SK-N-SH treated with all-trans-retinoic acid at 6 μM for 48 hours (cell line): ENCODE measurements around the gene CTNNA3.

Source experiments
- ATAC-seq: fragments of 200-7000 bp; cut with Tn5 transposase; 3 replicates; pipeline ENCODE4 v1.9.1; 2020; ENCODE audit warnings: mild to moderate bottlenecking, moderate library complexity
- BACH2 ChIP-seq: fragments of 250-450 bp; sonication (Bioruptor Pico); IDR thresholded peaks from 2 replicates; pipeline ENCODE4 v1.9.0; 2021; ENCODE audit warnings: mild to moderate bottlenecking, borderline replicate concordance
- CSDC2 ChIP-seq: fragments of 250-450 bp; sonication (Bioruptor Pico); IDR thresholded peaks from 2 replicates; pipeline ENCODE4 v1.5.0; 2020; ENCODE audit warnings: mild to moderate bottlenecking, moderate library complexity
- GLIS3 ChIP-seq: fragments of 250-450 bp; sonication (Bioruptor Pico); IDR thresholded peaks from 2 replicates; pipeline ENCODE4 v1.5.0; 2020; ENCODE audit warnings: mild to moderate bottlenecking, moderate library complexity
- ISL1 ChIP-seq: fragments of 250-450 bp; sonication (Bioruptor Pico); IDR thresholded peaks from 2 replicates; pipeline ENCODE4 v2.1.2; 2022; ENCODE audit warnings: mild to moderate bottlenecking, moderate library complexity
- OSR1 ChIP-seq: fragments of 250-450 bp; sonication (Bioruptor Pico); IDR thresholded peaks from 2 replicates; pipeline ENCODE4 v1.8.0; 2022; ENCODE audit warnings: moderate library complexity, mild to moderate bottlenecking, inconsistent platforms
- PPARA ChIP-seq: fragments of 250-450 bp; sonication (Bioruptor Pico); IDR thresholded peaks from 2 replicates; pipeline ENCODE4 v1.5.0; 2020; ENCODE audit warnings: mild to moderate bottlenecking, borderline replicate concordance
- RARB ChIP-seq: fragments of 250-450 bp; sonication (Bioruptor Pico); IDR thresholded peaks from 2 replicates; pipeline ENCODE4 v1.8.0; 2021; ENCODE audit warnings: mild to moderate bottlenecking, moderate library complexity
- SNAI2 ChIP-seq: fragments of 250-450 bp; sonication (Bioruptor Pico); IDR thresholded peaks from 2 replicates; pipeline ENCODE4 v1.5.0; 2020; ENCODE audit warnings: mild to moderate bottlenecking, moderate library complexity
- TCF4 ChIP-seq: fragments of 250-450 bp; sonication (Bioruptor Pico); IDR thresholded peaks from 2 replicates; pipeline ENCODE4 v1.8.0; 2021; ENCODE audit warnings: mild to moderate bottlenecking, moderate library complexity, borderline replicate concordance
- TOX ChIP-seq: fragments of 250-450 bp; sonication (Bioruptor Pico); IDR thresholded peaks from 2 replicates; pipeline ENCODE4 v1.8.0; 2021; ENCODE audit warnings: mild to moderate bottlenecking, moderate library complexity, borderline replicate concordance
- ZC3H10 ChIP-seq: fragments of 250-450 bp; sonication (Bioruptor Pico); IDR thresholded peaks from 2 replicates; pipeline ENCODE4 v1.5.1; 2021; ENCODE audit warnings: mild to moderate bottlenecking, moderate library complexity
- ZFP3 ChIP-seq: fragments of 250-450 bp; sonication (Bioruptor Pico); IDR thresholded peaks from 2 replicates; pipeline ENCODE4 v1.5.0; 2020; ENCODE audit warnings: mild to moderate bottlenecking, moderate library complexity
- ZFP30 ChIP-seq: fragments of 450-650 bp; formaldehyde crosslinking; IDR thresholded peaks from 2 replicates; pipeline ENCODE4 v1.5.0; 2022; ENCODE audit warnings: mild to moderate bottlenecking, moderate library complexity
- ZNF565 ChIP-seq: fragments of 450-650 bp; formaldehyde crosslinking; conservative IDR thresholded peaks from 2 replicates; pipeline ENCODE4 v1.5.0; 2020; ENCODE audit warnings: low read depth, mild to moderate bottlenecking, moderate library complexity
- ZNF70 ChIP-seq: fragments of 450-650 bp; formaldehyde crosslinking; IDR thresholded peaks from 2 replicates; pipeline ENCODE4 v1.5.0; 2020; ENCODE audit warnings: mild to moderate bottlenecking, moderate library complexity
- ZNF8 ChIP-seq: fragments of 450-650 bp; formaldehyde crosslinking; IDR thresholded peaks from 2 replicates; pipeline ENCODE4 v1.5.0; 2020; ENCODE audit warnings: mild to moderate bottlenecking, moderate library complexity
- TF ChIP-seq, protein P1 (sequence below): fragments of 250-450 bp; sonication (Bioruptor Pico); IDR thresholded peaks from 2 replicates; pipeline ENCODE4 v1.5.1; 2020; ENCODE audit warnings: low read depth, mild to moderate bottlenecking, moderate library complexity
- TF ChIP-seq, protein P2 (sequence below): fragments of 250-450 bp; sonication (Bioruptor Pico); IDR thresholded peaks from 2 replicates; pipeline ENCODE4 v1.8.0; 2020; ENCODE audit warnings: mild to moderate bottlenecking, moderate library complexity, borderline replicate concordance
- TF ChIP-seq, protein P3 (sequence below): fragments of 250-450 bp; sonication (Bioruptor Pico); IDR thresholded peaks from 2 replicates; pipeline ENCODE4 v1.5.0; 2020; ENCODE audit warnings: mild to moderate bottlenecking, moderate library complexity
- TF ChIP-seq, protein P4 (sequence below): fragments of 250-450 bp; sonication (Bioruptor Pico); IDR thresholded peaks from 2 replicates; pipeline ENCODE4 v1.8.0; 2021; ENCODE audit warnings: low read depth, mild to moderate bottlenecking, moderate library complexity, borderline replicate concordance

CTNNA3 gene

DNA sequence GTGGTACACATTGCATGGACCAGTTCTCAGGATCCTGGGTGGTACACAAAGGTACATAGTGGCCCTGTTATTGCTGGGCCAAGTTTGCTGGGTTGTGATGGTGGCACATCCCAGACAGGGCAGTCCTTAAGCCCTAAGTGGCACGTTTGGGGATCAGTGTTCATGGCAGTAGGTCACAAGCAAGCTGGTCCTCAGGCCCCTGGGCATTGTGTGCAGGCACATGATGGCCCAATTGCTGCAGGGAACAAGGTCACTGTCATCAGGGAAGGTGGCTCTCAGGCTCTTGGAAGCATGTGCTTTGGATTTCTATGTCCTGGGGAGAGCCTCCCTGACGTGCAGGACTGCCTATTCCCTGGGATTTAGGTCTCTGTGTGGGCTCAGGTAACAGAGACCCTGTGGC lies 1182.5 kb downstream of the CTNNA3 start:
- no peak for ATAC-seq
- TF ChIP-seq ZNF8 (no peak), TCF4 (CRISPR knock-in tag) (no peak), ZNF70 (CRISPR knock-in tag) (no peak), TOX (CRISPR knock-in tag) (no peak)

DNA sequence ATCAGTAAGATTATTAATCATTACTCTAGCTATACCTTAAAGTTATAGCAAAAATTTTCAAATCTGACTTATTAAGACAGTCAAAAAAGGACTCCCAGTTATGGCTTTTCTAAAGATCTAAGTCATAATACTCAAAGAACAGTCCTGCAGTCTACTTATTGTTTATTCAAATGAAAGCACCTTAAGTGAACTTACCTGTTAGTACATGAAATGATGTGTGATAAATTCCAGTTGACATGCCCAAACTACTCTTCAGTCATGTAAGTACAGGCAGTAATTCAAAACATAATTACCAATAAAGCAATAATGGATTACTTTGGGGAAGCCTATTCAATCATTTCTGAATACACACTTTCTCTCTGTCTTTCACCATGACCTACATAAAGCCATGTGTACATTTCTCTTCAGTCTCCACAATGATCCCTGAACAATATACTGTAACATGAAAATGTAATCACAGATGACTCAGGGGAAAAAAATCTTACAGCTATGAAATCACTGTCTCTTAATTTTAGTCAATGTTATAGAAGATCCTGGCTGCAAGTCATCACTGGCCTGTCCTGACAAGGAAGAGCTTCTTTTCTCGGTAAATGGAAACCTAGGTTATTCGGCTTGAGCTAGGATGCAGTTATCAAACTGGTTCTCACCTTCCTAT lies 1190.9 kb downstream of the CTNNA3 start:
- ATAC-seq, result no peak
- TF ChIP-seq ISL1 (no peak), CSDC2 (no peak), RARB (CRISPR knock-in tag) (no peak), ZNF70 (CRISPR knock-in tag) (no peak), TCF4 (CRISPR knock-in tag) (no peak)
- TF ChIP-seq, protein P1, sequence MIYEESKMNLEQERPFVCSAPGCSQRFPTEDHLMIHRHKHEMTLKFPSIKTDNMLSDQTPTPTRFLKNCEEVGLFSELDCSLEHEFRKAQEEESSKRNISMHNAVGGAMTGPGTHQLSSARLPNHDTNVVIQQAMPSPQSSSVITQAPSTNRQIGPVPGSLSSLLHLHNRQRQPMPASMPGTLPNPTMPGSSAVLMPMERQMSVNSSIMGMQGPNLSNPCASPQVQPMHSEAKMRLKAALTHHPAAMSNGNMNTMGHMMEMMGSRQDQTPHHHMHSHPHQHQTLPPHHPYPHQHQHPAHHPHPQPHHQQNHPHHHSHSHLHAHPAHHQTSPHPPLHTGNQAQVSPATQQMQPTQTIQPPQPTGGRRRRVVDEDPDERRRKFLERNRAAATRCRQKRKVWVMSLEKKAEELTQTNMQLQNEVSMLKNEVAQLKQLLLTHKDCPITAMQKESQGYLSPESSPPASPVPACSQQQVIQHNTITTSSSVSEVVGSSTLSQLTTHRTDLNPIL (CRISPR knock-in tag), result no peak
- TF ChIP-seq, all 23 proteins: peak for 0

DNA sequence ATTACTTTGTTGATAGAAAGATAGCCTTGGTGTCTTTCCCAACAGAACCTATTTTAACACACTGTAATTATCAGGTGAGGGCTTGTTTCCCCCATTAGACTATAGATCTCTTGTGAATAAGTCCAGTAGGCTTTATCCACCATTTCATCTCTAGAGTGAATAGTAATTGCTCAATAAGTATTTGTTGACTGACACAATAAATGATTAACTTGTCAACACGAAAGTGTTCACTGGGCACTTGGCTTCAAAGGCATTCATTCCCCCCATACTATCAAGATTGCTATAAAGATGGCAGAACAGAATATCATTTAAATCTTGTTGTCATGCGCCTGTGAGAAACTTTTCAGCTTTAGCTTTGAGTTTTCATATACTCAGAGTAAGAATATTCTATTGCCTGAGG lies 1194.6 kb downstream of the CTNNA3 start:
- ATAC-seq, result no peak
- TF ChIP-seq ZNF8 (no peak), SNAI2 (CRISPR knock-in tag) (no peak), PPARA (CRISPR knock-in tag) (no peak), OSR1 (CRISPR knock-in tag) (no peak), TOX (CRISPR knock-in tag) (no peak), ZNF565 (CRISPR knock-in tag) (no peak), ZC3H10 (CRISPR knock-in tag) (no peak), BACH2 (CRISPR knock-in tag) (no peak), GLIS3 (no peak), CSDC2 (no peak), ISL1 (no peak), ZFP3 (no peak)
- TF ChIP-seq, protein P2, sequence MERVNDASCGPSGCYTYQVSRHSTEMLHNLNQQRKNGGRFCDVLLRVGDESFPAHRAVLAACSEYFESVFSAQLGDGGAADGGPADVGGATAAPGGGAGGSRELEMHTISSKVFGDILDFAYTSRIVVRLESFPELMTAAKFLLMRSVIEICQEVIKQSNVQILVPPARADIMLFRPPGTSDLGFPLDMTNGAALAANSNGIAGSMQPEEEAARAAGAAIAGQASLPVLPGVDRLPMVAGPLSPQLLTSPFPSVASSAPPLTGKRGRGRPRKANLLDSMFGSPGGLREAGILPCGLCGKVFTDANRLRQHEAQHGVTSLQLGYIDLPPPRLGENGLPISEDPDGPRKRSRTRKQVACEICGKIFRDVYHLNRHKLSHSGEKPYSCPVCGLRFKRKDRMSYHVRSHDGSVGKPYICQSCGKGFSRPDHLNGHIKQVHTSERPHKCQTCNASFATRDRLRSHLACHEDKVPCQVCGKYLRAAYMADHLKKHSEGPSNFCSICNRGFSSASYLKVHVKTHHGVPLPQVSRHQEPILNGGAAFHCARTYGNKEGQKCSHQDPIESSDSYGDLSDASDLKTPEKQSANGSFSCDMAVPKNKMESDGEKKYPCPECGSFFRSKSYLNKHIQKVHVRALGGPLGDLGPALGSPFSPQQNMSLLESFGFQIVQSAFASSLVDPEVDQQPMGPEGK (CRISPR knock-in tag), result no peak
- TF ChIP-seq, protein P3, sequence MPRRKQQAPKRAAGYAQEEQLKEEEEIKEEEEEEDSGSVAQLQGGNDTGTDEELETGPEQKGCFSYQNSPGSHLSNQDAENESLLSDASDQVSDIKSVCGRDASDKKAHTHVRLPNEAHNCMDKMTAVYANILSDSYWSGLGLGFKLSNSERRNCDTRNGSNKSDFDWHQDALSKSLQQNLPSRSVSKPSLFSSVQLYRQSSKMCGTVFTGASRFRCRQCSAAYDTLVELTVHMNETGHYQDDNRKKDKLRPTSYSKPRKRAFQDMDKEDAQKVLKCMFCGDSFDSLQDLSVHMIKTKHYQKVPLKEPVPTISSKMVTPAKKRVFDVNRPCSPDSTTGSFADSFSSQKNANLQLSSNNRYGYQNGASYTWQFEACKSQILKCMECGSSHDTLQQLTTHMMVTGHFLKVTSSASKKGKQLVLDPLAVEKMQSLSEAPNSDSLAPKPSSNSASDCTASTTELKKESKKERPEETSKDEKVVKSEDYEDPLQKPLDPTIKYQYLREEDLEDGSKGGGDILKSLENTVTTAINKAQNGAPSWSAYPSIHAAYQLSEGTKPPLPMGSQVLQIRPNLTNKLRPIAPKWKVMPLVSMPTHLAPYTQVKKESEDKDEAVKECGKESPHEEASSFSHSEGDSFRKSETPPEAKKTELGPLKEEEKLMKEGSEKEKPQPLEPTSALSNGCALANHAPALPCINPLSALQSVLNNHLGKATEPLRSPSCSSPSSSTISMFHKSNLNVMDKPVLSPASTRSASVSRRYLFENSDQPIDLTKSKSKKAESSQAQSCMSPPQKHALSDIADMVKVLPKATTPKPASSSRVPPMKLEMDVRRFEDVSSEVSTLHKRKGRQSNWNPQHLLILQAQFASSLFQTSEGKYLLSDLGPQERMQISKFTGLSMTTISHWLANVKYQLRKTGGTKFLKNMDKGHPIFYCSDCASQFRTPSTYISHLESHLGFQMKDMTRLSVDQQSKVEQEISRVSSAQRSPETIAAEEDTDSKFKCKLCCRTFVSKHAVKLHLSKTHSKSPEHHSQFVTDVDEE (CRISPR knock-in tag), result no peak
- TF ChIP-seq, protein P4, sequence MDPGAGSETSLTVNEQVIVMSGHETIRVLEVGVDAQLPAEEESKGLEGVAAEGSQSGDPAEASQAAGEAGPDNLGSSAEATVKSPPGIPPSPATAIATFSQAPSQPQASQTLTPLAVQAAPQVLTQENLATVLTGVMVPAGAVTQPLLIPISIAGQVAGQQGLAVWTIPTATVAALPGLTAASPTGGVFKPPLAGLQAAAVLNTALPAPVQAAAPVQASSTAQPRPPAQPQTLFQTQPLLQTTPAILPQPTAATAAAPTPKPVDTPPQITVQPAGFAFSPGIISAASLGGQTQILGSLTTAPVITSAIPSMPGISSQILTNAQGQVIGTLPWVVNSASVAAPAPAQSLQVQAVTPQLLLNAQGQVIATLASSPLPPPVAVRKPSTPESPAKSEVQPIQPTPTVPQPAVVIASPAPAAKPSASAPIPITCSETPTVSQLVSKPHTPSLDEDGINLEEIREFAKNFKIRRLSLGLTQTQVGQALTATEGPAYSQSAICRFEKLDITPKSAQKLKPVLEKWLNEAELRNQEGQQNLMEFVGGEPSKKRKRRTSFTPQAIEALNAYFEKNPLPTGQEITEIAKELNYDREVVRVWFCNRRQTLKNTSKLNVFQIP (CRISPR knock-in tag), result no peak
- TF ChIP-seq, all 23 proteins: peak for 0

DNA sequence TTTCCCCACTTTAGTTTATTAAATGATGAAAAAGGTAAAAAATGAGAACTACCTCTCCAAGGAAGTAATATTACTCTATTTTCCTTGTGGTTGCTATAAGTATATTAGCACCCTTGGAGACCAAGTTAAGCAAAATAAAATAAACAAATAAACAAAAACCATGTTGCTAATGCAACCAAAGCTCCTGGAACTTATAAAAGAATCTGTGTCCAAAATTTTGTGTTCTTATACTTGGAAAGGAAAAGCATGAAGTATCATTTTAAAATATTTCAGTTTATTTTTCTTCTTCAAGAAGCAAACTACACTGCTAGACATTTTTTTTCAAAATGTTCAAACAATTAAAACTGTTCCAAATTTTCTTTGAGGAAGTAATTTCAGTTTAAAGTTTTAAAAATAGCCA lies 1212.0 kb downstream of the CTNNA3 start:
- ATAC-seq, result no peak
- TF ChIP-seq ZNF565 (CRISPR knock-in tag), result no peak
- no peak for TF ChIP-seq TOX (CRISPR knock-in tag)
- TF ChIP-seq, protein P2 (CRISPR knock-in tag), result no peak
- TF ChIP-seq ZFP30 (CRISPR knock-in tag), result no peak
- TF ChIP-seq, all 23 proteins: peak for 0
